ENCODE results near the gene HOXC11. TPM values are rescaled to one million over a fixed set of nuclear protein-coding genes. Genes with fewer than 3 reads are reported as not detected.

Gene HOXC11
- polyA plus RNA-seq (2012; ENCODE audit: low read depth, missing spikeins), result not detected

DNA sequence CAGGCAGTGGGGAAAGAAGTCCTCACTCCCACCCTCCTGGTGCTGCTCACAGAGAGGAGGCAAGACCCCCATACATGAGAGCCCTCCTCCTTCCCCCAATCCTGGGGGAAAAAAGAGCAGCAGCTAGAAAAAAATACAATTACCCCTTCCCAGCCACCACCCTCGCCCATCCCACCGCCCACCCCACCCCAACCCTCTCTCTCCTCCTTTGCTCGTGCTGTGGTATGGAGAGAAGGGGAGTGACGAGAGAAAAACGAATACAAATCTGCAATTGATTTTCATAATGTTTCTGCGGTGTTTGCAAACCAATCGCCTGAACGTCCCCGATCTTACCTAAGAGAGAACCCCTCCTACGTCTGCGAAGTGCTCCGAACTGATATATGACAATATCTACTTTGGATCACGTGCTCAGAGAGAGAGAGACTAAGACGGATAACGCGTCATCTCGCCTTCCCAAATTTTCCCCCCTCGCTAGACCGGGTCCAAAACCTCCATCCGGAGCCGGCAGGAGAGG is at the start of gene HOXC11:
HOXC11 (plus strand) TSS at position 405 of the 514 bp plus-strand sequence. CDS start 116 bp downstream, outside the sequence.
- FAIRE-seq (no peak), DNase-seq (ENCODE audit: insufficient read length, low spot score) (no peak)
- TF ChIP-seq POLR2A (IDR thresholded peaks at IDR 0.05; ENCODE audit: low read depth, low read length) (no peak), POU2F2 (IDR thresholded peaks at IDR 0.05; ENCODE audit: low read depth, low read length) (no peak), SPI1 (IDR thresholded peaks at IDR 0.05; ENCODE audit: low read depth, low read length) (no peak), POLR2AphosphoS5 (IDR thresholded peaks at IDR 0.05; ENCODE audit: low read depth, low read length) (no peak), PAX5 (IDR thresholded peaks at IDR 0.05; ENCODE audit: insufficient read depth, low read length, severe bottlenecking) (no peak), TAF1 (IDR thresholded peaks at IDR 0.05; ENCODE audit: low read depth, low read length) (no peak)

DNA sequence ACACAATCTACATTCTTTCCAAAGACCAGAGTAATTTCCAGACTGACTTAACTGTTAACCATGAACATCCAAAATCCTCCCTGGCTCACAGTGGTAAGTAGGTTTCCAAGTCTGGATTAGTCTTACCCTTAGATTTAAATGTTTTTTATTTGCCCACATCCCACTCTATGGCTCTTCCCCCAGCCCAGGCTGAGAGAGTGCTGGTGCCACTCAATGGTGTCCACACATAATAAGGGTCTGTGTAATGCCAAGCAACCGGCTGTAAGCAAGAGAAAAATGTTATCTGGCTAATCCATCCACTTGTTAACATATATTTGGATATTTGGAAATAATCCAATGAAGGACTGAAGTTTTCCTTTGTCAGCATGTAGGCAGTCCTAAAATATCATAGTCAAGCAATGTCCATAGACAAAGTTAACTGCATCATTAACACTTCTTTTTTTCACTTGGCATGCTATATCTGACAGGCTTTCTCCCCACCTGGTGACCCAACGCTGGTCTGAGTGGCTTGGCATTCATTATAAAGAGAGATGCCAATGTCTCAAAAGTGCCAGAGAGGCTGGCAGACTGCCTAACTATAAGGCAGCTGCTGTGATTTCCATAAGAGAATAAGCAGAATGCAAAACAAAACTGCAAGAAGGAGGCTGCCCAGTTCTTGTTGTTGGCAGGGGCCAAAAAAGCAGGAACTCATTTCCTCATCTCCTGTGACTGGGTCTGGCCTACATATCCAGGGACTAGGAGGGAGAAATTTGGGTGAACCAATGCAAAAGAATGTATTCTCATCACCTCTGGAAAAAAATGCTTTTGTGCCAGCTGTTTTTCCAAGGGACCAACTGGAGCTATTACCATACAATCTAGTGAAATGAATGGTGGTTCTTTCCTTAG is 48.2 kb upstream of the HOXC11 start:
- no peak for FAIRE-seq
- no peak for DNase-seq (ENCODE audit: insufficient read length, low spot score)

DNA sequence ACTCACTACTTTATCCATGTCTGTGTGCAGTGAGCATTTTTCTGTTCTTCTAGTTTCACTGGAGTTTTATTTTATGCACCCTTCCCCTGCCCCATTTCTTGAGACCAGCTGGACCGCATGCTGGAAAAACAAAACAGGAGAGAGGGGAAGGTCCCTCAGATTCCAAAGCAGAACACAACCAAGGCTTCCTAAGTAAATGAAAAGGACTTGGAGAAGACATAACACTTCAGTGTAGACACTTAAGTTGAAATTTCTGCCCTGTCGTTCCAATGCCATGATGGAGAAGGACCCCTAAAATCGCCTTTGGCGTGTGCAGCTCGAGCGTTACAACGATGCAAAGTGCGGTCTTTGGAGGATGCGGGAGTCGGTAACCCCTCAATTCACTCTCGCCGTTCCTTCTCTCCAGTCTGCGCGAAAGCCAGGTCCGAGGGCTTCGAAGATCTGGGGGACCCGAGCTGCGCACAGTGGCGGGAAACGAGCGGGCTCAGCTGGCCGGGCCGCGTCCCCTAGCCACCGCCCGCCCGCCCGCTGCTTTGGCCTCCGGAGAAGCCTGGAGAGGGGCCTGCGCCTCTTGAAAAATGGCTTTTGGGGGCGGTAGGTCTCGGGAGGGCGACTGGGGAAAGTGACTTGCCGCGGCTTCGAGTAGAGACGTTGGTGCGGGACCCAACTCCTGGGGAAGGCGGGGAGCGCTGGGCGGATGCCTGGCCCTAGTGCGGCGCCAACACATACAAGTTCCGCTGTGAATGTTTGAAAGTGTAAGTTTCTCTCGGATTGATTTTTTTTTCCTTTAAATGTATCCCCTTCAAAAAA is 45.5 kb upstream of the HOXC11 start:
- TF ChIP-seq SPI1 (IDR thresholded peaks at IDR 0.05; ENCODE audit: low read depth, low read length), result no peak
- TF ChIP-seq POLR2AphosphoS5 (IDR thresholded peaks at IDR 0.05; ENCODE audit: low read depth, low read length), result no peak
- no peak for TF ChIP-seq POLR2A (IDR thresholded peaks at IDR 0.05; ENCODE audit: low read depth, low read length)
- TF ChIP-seq POU2F2 (IDR thresholded peaks at IDR 0.05; ENCODE audit: low read depth, low read length), result no peak
- TF ChIP-seq TAF1 (IDR thresholded peaks at IDR 0.05; ENCODE audit: low read depth, low read length), result no peak
- no peak for TF ChIP-seq PAX5 (IDR thresholded peaks at IDR 0.05; ENCODE audit: insufficient read depth, low read length, severe bottlenecking)
- no peak for FAIRE-seq
- no peak for DNase-seq (ENCODE audit: insufficient read length, low spot score)

More for the DNA sequence above, 48.2 kb upstream of the HOXC11 start:
- TF ChIP-seq POU2F2 (IDR thresholded peaks at IDR 0.05; ENCODE audit: low read depth, low read length), result no peak

DNA sequence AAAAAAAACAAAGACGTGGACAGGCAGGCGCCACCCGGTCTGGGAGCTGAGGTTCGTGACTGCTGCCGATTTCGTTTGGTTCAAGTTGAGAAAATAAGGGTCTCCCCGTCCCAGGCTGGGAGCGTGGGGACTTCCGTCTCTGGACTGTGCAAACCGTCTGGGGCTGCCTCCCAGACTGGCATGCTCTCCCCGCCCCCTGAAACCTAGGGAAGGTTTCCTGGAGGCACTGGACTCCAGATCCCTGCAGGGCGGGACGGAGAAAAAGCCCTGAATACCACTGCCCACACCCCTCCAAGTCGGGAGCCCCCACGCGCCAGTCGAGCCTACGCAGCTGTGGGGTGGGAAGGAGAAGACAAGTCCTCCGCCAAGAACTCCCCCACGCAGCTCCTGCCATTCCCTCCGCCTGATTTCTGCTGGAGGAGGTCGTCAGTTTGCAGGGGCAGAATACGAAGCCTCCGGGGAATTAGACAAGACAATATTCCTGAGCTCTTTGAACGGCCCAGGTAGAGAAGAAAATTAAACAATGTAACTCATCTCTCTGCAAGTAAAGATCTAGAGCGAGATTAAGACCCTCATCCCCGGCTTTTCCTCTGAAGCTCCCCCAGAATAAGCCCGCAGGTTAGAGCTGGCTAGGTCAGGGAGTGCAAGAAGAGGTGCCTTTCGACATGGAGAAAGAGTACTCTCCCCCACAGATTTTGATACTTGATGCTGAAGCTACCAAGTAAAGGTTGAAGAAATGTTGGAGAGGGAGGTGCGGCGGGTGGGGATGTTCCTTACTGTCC is 44.7 kb upstream of the HOXC11 start:
- no peak for DNase-seq (ENCODE audit: insufficient read length, low spot score)
- no peak for FAIRE-seq
- TF ChIP-seq POU2F2 (IDR thresholded peaks at IDR 0.05; ENCODE audit: low read depth, low read length) (no peak), POLR2A (IDR thresholded peaks at IDR 0.05; ENCODE audit: low read depth, low read length) (no peak), POLR2AphosphoS5 (IDR thresholded peaks at IDR 0.05; ENCODE audit: low read depth, low read length) (no peak), PAX5 (IDR thresholded peaks at IDR 0.05; ENCODE audit: insufficient read depth, low read length, severe bottlenecking) (no peak), SPI1 (IDR thresholded peaks at IDR 0.05; ENCODE audit: low read depth, low read length) (no peak), TAF1 (IDR thresholded peaks at IDR 0.05; ENCODE audit: low read depth, low read length) (no peak)

DNA sequence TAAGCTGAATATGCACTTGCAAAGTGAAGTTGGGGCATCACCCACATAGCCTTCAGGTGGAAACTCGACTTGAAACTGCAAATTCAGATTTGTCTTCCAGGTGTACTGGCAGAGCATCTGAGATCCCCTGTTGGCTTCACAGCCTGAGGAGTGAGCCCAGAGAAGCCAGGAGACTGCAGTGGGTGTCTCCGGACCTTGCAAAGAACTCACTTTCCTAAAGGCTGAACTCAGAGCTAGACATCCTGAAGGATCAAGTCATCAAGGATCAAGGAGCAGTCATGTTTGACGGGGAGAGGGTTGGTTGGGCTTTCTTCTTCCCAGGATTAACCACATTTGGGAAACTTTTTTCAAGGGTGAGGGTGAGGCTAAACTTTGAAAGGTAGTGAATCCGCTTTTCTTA is 43.4 kb upstream of the HOXC11 start:
- no peak for FAIRE-seq
- no peak for TF ChIP-seq POLR2A (IDR thresholded peaks at IDR 0.05; ENCODE audit: low read depth, low read length)
- TF ChIP-seq SPI1 (IDR thresholded peaks at IDR 0.05; ENCODE audit: low read depth, low read length), result no peak
- TF ChIP-seq POU2F2 (IDR thresholded peaks at IDR 0.05; ENCODE audit: low read depth, low read length), result no peak
- TF ChIP-seq POLR2AphosphoS5 (IDR thresholded peaks at IDR 0.05; ENCODE audit: low read depth, low read length), result no peak
- no peak for TF ChIP-seq PAX5 (IDR thresholded peaks at IDR 0.05; ENCODE audit: insufficient read depth, low read length, severe bottlenecking)
- no peak for TF ChIP-seq TAF1 (IDR thresholded peaks at IDR 0.05; ENCODE audit: low read depth, low read length)
- DNase-seq (ENCODE audit: insufficient read length, low spot score), result no peak

DNA sequence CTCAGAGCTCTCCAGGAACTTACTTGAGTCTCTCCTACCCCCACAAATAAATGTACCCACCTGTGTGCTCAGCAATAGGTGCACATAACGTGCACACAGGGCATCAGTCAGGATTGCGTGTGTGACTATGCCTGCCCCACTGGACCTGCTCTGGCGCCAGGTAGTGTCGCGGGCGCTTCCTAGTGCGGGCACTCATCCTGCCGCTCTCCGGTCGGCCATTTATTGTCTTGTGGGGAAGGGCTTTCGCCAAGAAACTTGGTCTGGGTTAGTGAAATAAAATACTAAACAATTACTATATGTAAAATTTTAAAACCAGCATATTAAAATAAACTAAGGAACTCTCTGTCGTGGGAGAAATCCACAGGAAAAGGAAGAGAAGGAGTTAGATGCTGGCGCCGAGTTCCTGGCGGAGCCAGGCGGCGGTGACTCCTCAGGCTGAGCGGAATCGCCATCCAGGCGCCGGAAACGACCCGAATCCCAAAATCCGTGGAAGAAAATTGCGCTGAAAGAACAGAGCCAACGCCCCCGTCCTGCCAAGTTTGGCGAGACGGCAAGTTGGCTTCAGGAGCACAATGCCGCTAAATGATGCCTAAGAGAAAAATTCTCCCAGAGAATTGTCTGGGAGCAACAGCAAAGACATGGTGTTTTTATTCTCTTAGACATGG is 42.2 kb upstream of the HOXC11 start:
- FAIRE-seq (no peak), DNase-seq (ENCODE audit: insufficient read length, low spot score) (no peak)
- TF ChIP-seq POLR2AphosphoS5 (IDR thresholded peaks at IDR 0.05; ENCODE audit: low read depth, low read length) (no peak), SPI1 (IDR thresholded peaks at IDR 0.05; ENCODE audit: low read depth, low read length) (no peak), POU2F2 (IDR thresholded peaks at IDR 0.05; ENCODE audit: low read depth, low read length) (no peak), PAX5 (IDR thresholded peaks at IDR 0.05; ENCODE audit: insufficient read depth, low read length, severe bottlenecking) (no peak), POLR2A (IDR thresholded peaks at IDR 0.05; ENCODE audit: low read depth, low read length) (no peak), TAF1 (IDR thresholded peaks at IDR 0.05; ENCODE audit: low read depth, low read length) (no peak)

DNA sequence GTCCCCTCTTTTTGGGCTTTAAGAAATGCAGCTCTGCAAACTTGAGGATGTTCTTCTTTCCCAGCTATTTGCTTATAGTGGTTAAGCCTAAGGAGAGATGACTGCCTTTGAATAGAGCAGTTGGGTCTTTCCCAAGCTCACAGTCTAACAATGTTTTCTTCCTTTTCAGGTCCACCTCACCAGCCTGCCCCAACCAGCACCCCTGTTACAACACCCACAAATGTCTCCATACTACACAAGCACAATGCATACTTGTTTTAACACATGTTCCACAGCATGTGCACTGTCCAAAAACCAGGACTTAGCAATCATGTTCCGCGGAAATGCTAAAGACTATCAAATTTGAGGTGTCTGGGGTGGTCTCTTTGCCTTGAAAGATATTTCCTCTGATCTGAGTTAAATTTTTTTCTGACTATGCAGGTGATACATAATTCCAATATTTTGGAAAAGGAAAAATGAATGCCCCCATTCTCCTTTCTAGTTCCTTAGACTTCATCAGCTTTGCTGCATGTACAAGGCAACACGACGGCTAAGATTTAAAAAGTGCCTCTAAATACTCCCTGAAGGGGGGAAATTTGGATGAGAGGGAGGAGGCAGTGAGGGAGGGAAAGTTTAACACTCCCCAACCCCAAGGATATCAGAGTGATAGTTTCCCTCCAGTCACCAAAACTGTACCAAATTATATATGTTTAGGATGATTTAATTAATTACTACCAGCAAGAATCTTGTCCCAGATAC is 40.9 kb upstream of the HOXC11 start:
- FAIRE-seq, result no peak
- no peak for DNase-seq (ENCODE audit: insufficient read length, low spot score)
- no peak for TF ChIP-seq SPI1 (IDR thresholded peaks at IDR 0.05; ENCODE audit: low read depth, low read length)

DNA sequence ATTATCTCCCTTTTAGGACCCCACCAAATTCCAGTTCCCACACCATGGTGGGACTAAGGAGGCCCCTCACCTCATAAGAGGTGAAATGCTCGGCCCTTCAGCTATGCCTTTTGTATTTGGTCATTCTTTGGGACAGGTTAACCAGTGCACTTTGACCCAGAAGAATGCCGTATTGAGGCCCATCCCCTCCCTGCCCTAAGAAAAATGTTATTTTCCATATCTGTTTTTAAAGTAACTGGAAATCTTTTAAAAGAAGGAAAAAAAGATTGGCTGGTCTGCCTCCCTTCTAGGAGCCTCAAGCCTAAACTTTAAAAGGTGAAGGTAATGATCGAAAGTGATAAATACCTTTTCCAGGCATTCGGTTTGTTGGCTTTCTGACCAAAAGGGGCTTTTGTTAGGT is 40.0 kb upstream of the HOXC11 start:
- TF ChIP-seq POLR2A (IDR thresholded peaks at IDR 0.05; ENCODE audit: low read depth, low read length) (no peak), TAF1 (IDR thresholded peaks at IDR 0.05; ENCODE audit: low read depth, low read length) (no peak), SPI1 (IDR thresholded peaks at IDR 0.05; ENCODE audit: low read depth, low read length) (no peak), PAX5 (IDR thresholded peaks at IDR 0.05; ENCODE audit: insufficient read depth, low read length, severe bottlenecking) (no peak), POU2F2 (IDR thresholded peaks at IDR 0.05; ENCODE audit: low read depth, low read length) (no peak), POLR2AphosphoS5 (IDR thresholded peaks at IDR 0.05; ENCODE audit: low read depth, low read length) (no peak)
- FAIRE-seq (no peak), DNase-seq (ENCODE audit: insufficient read length, low spot score) (no peak)
